ENCODE results near the gene SCAANT1.

DNA sequence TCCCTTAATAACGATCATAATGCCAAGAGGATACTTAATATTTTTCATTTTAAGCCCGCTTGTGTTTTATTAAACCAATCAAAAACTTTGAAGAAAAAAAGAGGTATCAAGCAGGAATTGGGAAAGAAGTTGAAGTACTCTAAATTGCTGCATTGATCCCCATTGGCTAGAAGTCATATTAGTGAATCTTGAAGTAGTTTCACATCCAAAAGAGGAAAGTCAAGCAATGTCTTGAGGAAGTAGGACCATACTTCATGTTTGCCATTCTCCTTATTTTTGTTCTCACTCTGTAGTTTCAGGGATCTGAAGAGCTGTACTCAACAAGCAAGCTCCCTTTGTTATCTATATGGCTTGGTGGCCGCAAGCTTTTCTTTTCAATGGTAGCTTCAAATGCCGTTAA lies 2.2 kb downstream of the SCAANT1 start:
- TF ChIP-seq CTCF (IDR thresholded peaks at IDR 0.05), result no peak
- no peak for TF ChIP-seq POLR2A (IDR thresholded peaks at IDR 0.05)
